Activated CD8-positive, alpha-beta memory T cell treated with anti-CD3 and anti-CD28 coated beads, Interleukin-2, amount 50 U/mL, for 4 hours (primary cell): ENCODE data around the gene RHNO1.
"Not testable (repeated sequence)": the region's sequence is repeated elsewhere in the genome, so short reads cannot be mapped to it uniquely, and the experiment has no call there.

Experiments used
- DNase-seq: peaks from one replicate; pipeline ENCODE4 v3.0.0-alpha.2; 2020

The RHNO1 gene

DNA sequence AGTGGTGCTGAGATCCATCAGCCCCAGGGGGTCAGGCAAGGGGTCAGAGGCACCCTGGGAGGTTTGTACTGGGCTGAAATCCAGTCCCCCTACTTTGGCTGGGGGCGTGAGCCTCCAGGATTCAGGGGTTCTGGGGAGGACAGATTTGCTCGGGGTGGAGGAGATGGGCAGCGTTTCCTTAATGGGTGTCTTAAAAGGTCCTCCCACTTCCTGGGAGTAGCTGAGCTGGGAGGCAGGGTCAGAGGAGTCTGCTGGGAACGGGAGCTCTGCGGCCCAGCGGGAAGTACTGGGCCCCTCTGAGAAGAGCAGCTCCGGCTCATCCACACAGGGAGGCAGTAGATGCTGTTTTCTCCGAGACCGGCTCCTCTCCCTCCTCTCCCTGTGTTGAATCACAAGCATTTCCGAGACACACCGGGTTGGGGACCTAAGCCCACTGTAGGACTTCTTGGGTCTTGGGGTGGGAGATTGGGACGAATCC lies 18.0 kb upstream of the RHNO1 start:
- no peak for DNase-seq

GRCh38 chr12:2860170-2860569 lies 16.9 kb upstream of the RHNO1 start:
- DNase-seq = no peak

DNA sequence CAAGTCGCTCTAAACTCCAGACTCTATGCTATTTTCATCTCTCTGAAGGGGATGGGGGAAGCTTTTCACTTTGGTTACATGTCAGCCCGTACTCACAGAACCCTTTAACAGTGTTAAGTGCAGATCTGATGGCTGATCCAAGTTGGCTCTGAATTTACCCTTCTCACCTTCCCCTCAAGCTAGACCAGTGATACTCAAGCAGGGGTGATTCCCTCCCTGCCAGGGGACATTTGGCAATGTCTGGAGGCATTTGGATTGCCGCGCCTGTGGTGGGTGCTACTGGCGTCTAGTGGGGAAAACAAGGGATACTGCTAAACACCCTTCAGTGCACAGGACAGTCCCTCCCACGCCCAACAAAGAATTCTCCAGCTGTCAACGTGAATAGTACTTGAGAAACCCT lies 14.1 kb upstream of the RHNO1 start:
- no peak for DNase-seq

DNA sequence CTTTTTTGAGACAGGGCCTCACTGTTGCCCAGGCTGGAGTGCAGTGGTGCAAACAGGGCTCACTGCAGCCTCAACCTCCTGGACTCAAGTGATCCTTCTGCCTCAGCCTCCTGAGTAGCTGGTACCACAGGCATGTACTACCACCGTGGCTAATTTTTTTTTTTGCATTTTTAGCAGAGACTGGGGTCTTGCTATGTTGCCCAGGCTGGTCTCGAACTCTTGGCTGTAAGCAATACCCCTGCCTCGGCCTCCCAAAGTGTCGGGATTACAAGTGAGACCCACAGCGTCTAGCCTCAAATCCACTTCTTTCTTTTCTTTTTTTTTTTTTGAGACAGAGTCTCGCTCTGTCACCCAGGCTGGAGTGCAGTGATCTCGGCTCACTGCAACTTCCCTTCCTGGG lies 13.6 kb upstream of the RHNO1 start:
- DNase-seq = not testable (repeated sequence)

- DNase-seq = no peak
Observed at GRCh38 chr12:2864198-2864597, 12.8 kb upstream of the RHNO1 start.

DNA sequence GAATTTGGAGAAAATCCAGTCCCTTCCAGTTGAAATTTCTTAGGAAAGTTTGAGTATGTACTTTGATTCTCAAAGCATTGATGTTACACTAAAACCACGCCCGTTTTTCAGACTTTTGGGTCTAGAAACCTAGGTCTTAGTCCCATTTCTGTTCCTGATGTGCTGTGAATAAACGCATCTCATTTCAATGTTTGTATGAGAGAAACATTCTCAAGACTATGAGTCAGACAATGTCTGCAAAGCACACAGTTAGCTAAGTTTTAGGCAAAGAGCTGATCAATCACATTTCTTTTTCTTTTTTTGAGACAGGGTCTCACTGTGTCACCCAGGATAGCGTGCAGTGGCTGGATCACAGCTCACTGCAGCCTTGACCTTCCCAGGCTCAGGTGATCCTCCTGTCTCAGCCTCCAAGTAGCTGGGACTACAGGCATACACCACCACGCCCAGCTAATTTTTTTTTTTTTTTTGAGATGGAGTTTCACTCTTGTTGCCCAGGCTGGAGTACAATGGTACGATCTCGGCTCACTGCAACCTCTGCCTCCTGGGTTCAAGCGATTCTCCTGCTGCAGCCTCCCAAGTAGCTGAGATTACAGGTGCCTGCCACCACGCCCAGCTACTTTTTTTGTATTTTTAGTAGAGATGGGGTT lies 7.9 kb upstream of the RHNO1 start:
- not testable (repeated sequence) for DNase-seq

GRCh38 chr12:2876431-2877046 lies 484 bp upstream of the RHNO1 start:
- DNase-seq = no peak

GRCh38 chr12:2877953-2878732 lies 1.1 kb downstream of the RHNO1 start:
- DNase-seq = no peak

DNA sequence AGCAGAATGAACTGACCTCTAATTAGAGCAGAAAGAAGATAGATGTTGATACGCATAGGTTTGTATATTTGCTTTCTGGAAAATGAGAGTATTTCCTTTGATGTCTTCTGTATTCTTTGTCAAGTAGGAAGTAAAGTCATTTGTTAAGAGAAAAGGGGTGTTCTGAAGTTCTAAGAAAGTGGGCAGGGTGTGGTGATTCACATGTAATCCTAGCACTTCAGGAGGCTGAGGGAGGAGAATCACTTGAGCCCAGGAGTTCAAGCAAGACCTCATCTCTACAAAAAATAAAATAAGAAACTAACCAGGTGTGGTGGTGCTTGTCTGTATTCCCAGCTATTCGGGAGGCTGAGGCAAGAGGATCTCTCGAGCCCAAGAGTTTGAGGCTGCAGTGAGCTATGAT lies 2.8 kb downstream of the RHNO1 start:
- no peak for DNase-seq

- DNase-seq = no peak
Observed at GRCh38 chr12:2884810-2885209, 7.8 kb downstream of the RHNO1 start.

- DNase-seq = no peak
Observed at GRCh38 chr12:2886768-2887450, 9.9 kb downstream of the RHNO1 start.

- no peak for DNase-seq
Observed at GRCh38 chr12:2890001-2890387, 13.0 kb downstream of the RHNO1 start.

GRCh38 chr12:2890388-2891239 lies 13.6 kb downstream of the RHNO1 start, which contains the start of gene TULP3:
TULP3 (plus strand) TSS chr12:2890891; CDS start chr12:2890948, 57 bp downstream.
- peak; percentile 98 for DNase-seq

GRCh38 chr12:2891240-2892053 lies 14.4 kb downstream of the RHNO1 start:
- DNase-seq = peak; percentile 43

DNA sequence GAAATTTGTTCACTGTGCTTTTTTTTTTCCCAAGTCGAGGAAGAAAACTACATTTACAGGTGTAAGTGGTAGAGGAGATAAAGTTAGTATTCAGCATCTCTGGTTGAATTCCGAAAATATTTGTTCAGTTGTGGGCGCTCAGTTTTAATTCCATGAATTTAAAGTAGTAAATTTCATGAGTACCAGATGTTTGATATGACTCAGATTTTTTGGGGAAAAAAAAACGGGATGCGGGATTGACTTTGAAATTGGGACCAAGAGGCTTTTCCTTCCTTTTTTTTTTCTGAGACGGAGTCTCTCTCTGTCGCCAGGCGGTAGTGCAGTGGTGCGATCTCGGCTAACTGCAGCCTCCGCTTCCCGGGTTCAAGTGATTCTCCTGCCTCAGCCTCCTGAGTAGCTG lies 15.2 kb downstream of the RHNO1 start:
- no peak for DNase-seq

DNA sequence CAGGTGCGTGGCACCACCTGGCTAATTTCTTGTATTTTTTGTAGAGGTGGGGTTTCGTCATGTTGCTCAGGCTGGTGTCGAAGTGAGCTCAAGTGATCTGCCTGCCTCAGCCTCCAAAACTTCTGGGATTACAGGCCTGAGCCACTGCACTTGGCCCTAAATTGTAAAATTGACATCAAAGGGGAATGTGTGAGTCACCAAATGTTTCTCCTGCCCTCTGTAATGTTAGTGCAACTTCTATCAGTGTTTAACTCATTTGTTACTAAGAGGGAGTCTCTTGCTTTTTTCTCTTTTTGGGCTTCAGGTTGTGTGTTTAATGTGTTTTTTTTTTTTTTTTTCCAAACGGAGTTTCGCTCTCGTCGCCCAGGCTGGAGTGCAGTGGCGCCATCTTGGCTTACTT lies 16.0 kb downstream of the RHNO1 start:
- no peak for DNase-seq

DNA sequence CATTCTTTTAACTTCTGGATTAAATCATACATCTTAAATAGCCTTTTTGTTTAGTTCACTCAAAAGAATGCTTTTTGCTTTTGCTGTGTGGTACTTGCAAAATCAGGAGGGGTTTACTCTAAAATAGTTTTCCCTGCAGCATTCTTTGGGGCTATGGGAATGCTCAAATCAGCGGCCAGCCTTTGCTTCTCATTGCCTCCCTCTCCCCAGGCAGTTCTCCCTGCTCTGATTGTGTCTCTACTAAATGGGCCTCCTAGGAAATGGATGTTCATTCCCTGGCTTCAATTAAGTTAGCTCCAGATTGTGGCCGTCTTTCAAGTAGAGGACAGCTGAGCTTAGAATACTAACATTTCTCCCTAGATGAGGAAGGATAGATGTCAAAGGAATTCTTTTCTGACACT lies 18.0 kb downstream of the RHNO1 start:
- no peak for DNase-seq

DNA sequence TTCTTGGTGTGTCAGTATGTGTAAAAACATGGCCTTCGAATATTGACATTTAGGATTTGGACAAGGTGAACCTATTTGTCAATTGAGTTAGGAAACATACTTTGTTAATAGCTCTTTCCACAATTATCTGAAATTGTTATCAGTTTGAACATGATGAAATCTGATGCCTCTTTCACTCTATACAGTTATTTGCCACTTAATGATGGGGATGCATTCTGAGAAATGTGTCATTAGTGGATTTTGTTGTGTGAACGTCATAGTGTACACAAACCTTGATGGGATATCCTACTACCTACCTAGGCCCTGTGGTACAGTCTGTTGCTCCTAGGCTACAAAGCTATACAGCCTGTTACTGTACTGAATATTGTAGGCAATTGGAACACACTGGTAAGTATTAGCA lies 18.5 kb downstream of the RHNO1 start:
- no peak for DNase-seq

GRCh38 chr12:2897418-2897817 lies 20.4 kb downstream of the RHNO1 start:
- DNase-seq = no peak

DNA sequence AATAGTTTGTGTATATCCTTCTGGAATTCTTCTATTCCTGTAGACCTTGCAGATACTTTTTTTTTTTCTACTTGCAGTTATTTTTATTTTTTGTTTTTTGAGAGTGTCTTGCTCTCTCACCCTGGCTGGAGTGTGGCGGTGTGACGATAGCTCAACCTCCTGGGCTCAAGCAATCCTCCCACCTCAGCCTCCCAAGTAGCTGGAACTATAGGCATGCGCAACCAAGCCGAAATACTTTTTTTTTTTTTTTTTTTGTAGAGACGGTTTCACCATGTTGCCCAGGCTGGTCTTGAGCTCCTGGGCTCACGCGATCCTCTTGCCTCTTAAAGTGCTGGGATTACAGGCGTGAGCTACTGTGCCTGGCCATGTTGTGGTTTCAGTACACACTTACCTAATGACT lies 23.6 kb downstream of the RHNO1 start:
- DNase-seq = no peak

DNA sequence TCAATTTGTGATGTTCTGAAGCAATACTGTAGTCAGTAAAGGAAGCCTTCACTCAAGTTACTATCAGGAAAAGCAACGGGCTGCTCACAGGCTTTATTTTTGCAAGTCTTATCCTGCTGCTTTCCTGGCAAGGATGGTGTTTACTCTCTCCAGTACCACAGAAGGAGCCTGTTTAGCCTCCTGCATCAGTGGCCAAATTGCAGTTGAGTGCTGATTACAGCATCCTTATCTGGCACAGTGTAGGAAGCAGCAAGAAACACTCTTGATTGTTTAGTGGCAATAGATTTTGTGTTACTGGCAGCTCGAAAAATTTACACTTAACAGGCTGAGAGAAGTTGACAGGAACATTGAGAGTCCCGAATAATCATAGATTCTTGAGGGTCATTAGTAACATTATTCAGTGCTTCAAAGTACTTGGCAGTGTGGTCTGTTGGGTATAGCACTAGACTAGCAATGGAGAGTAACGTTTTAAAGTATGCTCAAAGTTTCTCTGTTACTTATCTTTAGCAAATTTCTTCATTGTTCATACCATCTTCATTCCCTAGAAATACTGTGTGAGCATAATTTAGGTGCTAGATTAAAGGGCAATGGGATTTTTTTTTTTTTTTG lies 25.4 kb downstream of the RHNO1 start:
- no peak for DNase-seq
